Smooth muscle cell of the brain vasculature (primary cell): ENCODE results near the gene KCNAB1.
A peak's percentile ranks its signal among the peaks of the same experiment; 100 is the strongest.
"Not testable (repeated sequence)": the region's sequence is repeated elsewhere in the genome, so short reads cannot be mapped to it uniquely, and the experiment has no call there.

Source experiments
- DNase-seq: peaks from one replicate; pipeline ENCODE4 v3.0.0-alpha.2; 2012; ENCODE audit warnings: low read depth, low spot score

Gene KCNAB1

DNA sequence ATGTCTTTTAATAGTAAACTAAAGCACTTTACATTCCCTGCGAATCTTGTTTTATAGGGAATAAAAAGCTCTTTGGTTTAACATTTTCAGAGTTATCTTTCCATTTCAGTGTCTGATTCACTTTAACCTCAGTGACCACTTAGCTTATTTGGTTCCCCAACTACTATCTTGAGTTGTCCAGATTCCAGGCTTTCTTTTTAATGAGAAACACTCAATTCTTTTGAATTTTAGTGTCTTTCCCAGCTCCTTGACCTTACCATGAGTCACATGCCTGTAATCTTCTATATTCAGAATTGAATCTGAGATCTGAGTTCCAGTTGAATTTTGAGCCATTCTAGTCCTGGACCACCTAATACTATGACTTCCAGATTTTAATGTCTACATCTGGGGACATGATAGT, 144.4 kb downstream of the KCNAB1 start:
- no peak for DNase-seq

DNA sequence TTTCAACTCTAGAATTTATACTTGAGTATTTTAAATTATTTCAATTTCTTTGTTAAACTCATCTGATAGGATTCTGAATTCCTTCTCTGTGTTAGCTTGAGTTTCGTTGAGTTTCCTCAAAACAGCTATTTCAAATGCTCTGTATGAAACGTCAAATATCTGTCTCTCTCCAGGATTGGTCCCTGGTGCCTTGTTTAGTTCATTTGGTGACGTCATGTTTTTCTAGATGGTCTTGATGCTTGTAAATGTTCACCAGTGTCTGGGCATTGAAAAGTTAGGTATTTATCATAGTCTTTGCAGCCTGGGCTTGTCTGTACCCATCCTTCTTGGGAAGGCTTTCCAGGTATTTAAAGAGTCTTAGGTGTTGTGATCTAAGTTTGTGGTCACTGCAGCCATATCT, 151.1 kb downstream of the KCNAB1 start:
- DNase-seq: no peak

DNA sequence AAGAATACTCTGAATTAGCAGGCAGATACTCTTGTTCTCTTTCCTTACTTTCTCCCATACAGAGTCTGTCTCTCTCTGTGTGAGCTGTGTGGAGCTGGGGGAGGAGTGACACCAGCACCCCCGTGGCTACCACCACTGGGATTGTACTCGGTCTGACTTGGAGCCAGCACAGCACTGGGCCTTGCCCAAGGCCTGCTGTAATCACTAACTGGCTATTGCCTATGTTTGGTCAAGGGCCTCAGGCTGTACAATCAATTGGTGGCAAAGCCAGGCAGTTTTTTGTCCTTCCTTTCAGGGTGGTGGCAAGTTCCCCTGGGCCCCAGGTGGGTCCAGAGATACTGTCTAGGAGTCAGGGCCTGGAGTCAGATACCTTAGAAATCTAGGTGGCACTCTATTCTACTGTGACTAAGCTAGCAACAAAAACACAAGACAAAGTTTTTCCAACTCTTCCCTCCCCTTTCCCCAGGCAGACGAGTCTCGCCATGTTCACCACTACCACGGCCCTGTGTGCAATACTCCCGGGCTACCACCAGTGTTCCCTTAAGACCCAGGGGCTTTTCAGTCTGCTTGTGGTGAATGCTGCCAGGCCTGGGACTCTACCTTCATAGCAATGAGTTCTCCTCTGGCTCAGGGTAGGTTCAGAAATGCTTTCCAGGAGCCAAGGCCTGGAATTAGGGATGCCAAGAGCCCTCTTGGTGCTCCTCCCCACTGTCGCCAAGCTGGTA, 151.8 kb downstream of the KCNAB1 start:
- DNase-seq: no peak

DNA sequence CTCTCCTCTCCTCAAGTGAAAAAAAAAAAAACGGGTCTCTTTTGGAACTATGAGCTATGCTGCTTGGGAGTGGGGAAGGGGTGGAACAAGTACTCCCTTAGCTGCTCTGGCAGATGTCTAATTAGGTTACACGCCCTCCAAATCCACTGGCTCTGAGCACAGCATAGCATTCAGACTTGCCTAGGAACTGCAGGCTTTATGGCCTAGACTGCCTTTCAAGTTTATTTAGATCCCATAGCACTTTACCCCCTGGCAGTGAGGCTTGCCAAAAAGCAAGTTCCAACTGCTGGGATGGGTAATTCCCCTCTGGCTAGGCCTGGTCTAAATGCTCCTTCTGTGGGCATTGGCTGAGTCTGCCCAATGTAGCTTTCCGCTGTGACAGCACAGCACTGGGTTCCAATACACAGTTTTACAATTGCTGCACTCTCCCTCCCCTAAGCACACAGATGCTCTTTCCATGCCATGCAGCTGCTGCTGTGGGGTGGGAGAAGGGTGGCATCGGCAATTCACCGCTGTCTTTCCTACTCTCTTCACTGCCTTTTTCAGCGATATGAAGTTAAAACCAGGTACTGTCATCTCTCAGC, 152.8 kb downstream of the KCNAB1 start:
- no peak for DNase-seq

DNA sequence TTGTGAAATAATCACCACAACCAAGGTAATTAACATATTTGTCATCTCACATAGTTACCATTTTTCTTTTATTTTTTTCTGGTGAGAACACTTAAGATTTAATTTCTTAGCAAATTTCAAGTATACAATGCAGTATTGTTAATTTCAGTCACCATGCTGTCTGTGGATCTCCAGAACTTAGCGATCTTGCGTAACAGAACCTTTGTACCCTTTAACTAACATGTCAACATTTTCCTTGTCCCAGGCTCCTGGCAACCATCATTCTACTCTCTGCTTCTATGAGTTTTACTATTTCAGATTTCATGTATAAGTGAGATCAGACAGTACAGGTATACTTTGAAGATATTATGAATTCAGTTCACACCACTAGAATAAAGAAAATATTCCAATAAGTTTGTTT, 154.4 kb downstream of the KCNAB1 start:
- no peak for DNase-seq

DNA sequence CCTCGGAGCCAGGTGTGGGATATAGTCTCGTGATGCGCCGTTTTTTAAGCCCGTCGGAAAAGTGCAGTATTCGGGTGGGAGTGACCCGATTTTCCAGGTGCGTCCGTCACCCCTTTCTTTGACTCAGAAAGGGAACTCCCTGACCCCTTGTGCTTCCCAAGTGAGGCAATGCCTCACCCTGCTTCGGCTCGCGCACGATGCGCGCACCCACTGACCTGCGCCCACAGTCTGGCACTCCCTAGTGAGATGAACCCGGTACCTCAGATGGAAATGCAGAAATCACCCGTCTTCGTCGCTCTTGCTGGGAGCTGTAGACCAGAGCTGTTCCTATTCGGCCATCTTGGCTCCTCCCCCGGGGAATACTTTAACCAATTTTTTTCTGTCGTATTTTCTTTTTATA, 164.3 kb downstream of the KCNAB1 start:
- DNase-seq: not testable (repeated sequence)

DNA sequence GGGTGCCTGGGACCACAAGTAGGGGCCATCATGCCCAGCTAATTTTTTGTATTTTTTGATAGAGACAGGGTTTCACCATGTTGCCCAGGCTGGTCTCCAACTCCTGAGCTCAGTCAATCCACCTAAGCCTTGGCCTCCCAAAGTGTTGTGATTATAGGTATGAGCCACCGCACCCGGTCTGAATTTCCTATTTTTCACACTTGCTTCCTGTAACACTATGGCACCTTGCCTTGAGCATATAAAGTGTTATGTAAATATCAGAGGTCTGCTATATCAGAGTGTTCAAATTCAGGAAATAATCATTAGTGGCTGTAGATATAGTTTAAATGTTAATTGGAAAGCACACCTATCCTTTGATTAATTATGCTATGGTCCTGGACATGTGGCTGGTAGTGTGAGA, 165.2 kb downstream of the KCNAB1 start:
- no peak for DNase-seq

DNA sequence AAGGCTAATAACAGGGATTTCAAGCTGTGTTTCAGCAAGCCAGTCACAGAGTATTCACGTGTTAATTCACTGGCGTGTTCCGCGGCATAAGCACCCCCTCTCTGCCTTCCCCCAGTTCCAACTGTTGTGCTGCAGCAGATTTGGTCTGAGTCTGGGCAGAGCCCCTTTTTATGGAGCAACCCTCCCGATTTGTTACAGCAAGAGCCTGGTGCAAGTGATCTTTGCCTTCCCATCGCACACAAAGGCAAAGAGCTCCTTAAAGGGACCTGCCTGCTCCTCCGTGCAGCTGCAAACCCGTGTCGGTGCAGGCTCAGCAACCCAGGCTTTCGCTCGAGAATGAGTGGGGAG, 170.5 kb downstream of the KCNAB1 start:
- no peak for DNase-seq

DNA sequence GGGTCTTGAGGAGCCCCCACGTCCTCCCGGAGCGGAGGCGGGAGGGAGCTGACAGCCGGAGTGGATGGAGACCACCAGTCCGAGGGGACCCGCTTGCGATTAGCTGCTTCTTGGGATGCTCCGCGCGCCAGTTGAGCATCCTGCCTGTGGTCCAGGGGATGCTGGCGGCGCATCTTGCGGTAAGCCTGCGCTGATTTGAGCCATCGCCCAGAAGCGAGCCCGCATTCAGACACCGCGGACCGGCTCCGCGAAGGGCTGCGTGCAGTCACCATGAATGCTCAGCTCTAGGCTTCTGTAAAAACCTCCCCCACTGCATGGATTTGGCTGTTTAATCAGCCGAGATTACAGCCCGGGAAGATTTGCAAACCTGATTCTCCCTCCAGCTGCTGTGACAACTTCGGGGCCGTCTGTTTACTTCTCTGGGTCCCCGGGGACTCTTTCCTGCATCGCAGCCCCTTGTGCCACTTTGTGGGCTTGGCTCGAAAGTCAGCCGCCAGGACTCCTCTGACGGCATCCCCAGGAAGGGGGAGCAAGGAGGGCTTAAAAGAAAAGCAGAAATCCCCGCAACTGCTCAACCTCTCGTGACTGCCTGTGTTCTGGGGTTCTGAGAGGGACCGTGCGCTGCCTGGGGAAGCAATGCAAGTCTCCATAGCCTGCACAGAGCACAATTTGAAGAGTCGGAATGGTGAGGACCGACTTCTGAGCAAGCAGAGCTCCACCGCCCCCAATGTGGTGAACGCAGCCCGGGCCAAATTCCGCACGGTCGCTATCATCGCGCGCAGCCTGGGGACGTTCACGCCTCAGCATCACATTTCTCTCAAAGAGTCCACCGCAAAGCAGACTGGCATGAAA, 171.1 kb downstream of the KCNAB1 start:
- DNase-seq: no peak

DNA sequence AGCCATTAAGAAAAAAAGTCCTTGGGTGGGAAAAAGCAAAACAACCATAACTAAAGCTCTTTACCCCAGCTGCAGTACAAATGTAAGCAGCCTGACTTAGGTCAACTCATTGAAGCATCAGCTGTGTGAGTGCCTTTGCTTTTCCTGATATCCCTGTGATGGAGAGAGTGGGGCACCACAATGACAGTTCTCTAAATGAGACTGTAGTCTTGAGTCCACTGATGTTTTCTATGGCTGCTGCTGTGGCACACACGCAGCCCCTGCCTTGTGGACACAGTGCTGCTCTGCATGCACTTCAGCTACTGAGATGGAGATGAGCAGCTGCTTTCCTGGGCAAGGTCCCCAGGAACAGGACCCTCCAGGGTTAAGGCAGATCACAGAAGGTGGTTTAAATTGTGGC, 173.2 kb downstream of the KCNAB1 start:
- no peak for DNase-seq

DNA sequence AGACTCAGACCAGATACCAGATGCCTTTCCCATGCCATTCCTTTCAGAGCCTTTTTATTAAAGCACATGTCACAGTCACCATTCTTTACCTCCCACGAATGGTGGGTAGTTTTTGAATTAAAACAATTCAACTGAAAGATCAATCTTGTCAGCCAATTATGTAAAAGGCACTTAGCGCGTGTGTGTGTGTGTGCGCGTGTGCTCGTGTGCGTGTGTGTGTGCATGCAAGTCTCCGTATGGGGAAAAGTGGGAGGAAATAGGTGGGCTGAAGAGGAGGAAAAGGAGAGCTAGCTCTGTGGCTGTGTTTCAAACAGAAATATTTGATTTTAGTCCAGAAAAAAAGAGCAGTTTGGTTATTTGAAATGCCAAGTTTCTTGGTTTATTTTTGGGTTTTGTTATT, 177.2 kb downstream of the KCNAB1 start:
- DNase-seq: no peak

DNA sequence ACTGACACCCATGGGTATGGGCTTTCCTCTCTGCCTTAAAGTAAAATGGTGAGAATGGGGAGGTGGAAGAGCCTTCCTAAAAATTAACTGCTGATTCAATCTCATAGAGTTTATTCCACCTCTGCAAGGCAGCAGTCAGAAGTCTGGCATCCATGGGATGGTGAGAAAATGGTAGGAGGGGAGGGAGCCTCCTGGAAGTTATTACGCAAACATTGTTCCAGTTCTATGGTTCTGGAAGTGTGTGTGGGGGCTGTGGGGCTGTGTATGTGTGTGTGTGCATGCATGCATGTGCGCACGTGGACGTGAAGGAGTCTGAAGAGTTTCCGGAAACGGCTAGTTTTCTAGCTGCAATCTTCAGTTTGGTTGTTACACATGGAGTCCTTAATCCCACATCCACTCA, 177.6 kb downstream of the KCNAB1 start:
- no peak for DNase-seq

DNA sequence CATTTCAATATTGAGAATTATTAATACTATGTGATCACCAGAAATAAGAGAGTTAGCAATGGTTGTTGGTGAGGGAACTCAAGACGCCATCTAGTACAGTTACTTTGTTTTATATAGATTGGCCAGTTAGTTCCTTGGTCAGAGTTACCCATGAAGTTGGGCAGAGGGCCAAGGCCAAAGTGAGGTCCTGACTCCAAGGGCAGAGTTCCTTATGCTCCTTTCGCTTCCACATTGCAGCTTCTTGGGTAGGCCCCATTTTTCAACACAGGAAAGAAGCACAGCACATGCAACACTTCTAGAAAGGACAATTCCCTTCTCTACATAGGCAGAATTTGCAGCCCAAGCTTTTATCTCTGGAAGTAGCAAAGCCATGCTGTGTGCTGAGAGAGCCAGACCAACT, 178.6 kb downstream of the KCNAB1 start:
- DNase-seq: no peak

DNA sequence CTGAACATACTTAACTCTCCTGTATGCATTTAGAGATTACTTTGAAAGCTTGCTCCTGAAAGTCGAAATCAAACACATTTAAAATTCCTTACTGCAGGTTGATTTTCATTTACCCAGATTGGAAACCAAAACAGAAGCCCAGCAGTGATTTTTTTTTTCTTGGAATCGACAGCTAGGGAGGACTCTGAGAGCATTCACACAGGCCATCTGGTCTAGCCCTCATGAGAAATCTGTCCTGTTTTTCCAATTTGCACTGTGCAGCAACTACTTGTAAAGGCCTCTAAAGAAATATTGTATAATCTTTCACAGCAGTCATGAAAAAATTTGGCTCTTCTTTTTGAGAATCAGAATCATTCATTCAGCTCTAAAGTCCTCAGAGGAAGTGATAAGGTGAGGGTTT, 179.2 kb downstream of the KCNAB1 start:
- DNase-seq: no peak

DNA sequence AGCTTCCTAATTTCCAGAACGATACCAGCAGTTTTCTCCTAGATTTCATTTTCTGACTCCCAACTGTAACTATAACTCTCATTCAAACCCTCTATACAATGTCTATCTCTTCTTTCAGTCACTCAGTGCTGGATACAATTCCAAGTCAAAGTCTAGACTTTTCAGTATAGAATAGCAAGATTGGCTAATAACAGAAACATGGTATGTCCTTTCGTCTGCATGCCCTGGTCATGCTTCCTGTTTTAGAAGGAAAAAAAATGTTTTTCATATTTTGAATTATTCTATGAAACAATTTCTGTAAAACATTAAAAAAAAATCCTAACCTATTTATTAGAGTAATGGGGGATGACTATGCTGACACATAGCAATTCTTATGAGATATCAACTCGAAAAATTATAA, 180.0 kb downstream of the KCNAB1 start:
- DNase-seq: no peak

DNA sequence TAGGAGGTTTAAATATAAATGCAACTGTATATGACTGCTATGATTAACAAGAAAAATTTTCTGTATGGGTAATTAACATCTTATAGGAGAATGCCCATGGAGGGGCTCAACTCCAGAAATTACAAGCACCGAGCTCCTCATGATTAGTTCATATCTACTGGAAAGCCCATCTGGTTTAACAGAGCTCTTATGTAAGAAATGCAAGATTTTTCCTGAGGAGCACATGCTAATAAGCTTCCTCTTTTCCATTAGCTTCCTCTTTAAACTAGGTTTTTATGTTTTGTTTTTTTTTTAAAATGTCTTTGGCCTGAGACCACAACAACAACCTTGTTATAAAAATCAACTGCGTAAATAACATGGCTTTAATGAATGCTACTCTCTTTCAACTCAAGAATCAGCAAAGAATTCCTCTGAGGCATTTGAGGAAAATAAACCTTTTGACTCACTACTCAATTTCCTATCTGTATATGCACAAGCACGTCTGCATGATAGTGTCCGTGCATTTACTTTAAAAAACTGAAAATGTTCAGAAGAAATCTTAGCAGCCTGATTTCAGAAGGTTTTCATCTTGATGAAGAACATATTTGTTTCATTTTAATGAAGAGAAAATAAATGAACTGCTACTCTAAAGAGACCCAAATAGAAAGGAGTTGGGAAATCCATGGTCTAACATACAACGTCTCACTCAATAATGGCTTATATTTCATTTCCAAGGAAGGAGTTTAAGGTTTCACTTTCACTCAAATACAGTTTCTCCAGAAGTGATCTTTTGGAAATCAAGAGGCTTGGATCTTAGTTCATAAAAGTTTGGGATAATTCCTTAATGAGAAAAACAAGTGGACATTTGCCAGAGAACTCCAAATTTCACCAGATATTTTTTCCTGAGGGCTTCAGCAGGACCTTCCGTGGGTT, 180.8 kb downstream of the KCNAB1 start:
- DNase-seq: no peak

DNA sequence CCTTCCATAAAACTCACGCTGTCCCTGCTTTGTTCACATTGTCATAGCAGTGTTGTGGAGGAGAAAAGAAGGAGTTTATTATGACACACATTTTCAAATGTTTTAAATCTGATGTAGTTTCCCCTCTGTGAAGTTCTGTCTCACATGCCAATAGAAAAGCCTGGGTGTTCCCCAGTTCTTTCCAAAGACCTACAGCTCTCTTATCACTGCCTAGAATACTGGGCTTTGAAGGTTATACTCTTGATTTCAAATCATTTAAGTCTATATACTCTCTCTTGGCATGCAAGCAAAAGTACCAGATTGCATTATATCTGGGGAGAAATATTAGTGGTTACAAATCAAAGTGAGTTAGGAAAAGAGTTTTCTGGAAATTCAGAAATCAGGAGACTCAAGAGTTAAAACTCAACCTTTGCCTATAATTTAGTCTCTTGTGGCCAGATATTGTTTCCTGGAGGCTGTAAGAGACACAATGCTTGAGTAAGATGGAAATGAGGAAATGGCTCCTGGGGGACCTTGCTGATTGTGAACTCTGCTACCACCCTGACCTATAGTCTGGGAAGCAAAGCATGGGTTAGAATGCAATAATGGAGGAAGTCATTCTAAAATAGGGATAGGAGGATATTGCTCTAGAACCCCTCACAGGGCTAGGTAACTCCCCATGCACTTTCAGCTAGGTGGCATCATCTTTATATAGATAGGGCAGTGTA, 182.8 kb downstream of the KCNAB1 start:
- DNase-seq: no peak

DNA sequence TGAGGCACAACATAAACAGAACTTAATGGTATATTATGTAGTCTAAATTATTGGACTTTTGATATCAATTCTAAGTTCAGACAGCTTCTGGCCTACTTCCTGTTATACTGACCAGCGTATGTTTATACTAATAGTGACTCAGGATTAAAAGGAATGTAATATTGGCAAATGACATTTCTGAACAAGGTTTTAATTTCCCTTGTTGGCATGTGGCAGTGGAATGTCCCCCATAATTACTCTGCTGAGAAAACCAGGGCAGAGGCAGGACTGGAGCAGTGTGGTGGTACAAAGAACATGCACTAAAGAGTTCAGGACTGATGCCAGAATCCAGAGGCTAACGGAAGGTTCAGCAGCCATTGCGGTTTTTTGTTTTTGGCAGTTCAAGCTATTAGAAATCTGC, 184.0 kb downstream of the KCNAB1 start:
- no peak for DNase-seq

DNA sequence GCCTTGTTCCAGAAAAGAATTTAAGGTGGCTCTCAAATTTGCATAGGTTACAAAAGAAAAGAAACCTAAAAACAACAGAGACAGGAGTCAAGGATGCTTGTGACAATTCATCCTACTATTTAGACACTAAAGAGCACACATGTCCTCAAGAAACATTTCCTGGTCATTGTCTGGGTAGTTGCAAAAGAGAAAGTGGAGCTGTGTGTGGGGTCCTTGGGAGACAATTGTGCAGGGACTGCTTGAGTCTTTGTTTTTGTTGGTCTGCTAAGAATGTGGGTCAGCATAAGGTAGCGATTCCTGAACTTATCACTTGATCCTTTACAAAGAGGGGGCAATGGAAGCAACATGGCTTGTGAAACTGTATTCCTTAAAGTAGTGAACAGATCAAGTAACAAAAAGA, 185.3 kb downstream of the KCNAB1 start:
- no peak for DNase-seq

DNA sequence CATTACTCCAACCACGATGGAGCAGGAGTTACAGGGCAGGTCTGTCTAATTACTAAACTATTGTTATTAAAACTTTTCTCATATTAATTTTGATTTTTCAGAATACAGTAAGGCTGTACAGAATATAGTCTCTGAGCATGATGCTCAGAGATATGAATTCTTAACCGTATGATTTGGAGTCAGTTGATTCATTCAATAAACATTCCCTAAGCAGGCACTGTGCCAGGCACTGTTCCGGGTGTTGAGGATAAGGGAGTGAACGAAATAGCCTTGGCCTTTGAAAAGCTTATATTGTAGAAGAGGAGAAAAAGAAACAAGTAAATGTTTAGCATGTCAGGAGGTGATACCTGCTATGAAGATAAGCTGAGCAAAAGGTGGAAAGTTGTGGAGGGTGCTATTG, 187.3 kb downstream of the KCNAB1 start:
- peak; percentile 10 for DNase-seq

DNA sequence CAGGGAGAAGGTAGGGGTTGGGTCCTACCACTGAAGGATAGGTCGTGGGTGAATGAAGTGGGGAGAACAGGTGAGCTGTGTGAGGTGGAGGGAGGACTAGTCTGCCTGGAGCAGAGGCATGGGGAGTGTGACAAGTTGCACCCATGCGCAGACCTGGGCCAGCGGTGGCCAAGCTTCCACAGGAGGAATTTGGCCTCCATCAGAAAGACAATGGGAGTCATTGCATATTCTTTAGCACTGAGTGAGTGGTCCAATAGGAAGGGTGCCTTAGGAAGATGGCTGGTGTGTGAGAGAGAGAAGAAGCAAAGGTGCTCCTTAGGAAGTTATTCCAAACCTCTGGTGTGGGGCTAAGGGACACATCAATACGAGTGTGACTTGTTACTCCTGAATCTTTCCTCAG, 191.1 kb downstream of the KCNAB1 start:
- no peak for DNase-seq
